IMR-90 (cell line): Measurements from ENCODE around the gene PIEZO2. TPM values are rescaled to one million over a fixed set of nuclear protein-coding genes. Genes with fewer than 3 reads are reported as not detected.

ENCODE experiments used
- ATAC-seq: fragments of 200-7000 bp; cut with Tn5 transposase; 2 replicates; pipeline ENCODE4 v1.9.1; 2020; ENCODE audit warnings: low read depth, mild to moderate bottlenecking, moderate library complexity
- BruUV-seq: library from RNA; stranded (reverse); fragments of 400-500 nt; replicated peaks from 2 replicates; lab custom pipeline; 2021; lab: Mats Ljungman, UMichigan
- CTCF ChIA-PET: fragments of 300-600 bp; formaldehyde crosslinking; extraction: SDS; loops from one replicate; lab custom pipeline; 2021; ENCODE audit warnings: antibody characterized with exemption; lab: Yijun Ruan, JAX
- POLR2A ChIA-PET: fragments of 300-600 bp; sonication (Branson Sonifier 250); formaldehyde crosslinking; loops from one replicate; lab custom pipeline; 2022; ENCODE audit warnings: antibody characterized with exemption; ENCODE audit not compliant: unreplicated experiment; lab: Charles Lee
- DNase-seq: peaks from one replicate; pipeline ENCODE4 v3.0.0; 2013
- H2AFZ ChIP-seq: replicated peaks from 2 replicates; pipeline ENCODE3; 2013; ENCODE audit warnings: low read length, mild to moderate bottlenecking; ENCODE audit not compliant: poor library complexity
- H2AK5ac ChIP-seq: 2 replicates; pipeline ENCODE4 v1.6.1; 2013; ENCODE audit warnings: low read depth, low read length, inconsistent platforms
- H2AK9ac ChIP-seq: replicated peaks from 2 replicates; pipeline ENCODE3; 2013; ENCODE audit warnings: mild to moderate bottlenecking, low read depth, low read length, moderate library complexity; ENCODE audit not compliant: poor library complexity
- H2BK120ac ChIP-seq: 2 replicates; pipeline ENCODE4 v1.6.1; 2013; ENCODE audit warnings: low read depth, low read length, inconsistent platforms
- H2BK15ac ChIP-seq: 3 replicates; pipeline ENCODE4 v1.6.1; 2013; ENCODE audit warnings: low read depth, low read length, inconsistent platforms
- H2BK20ac ChIP-seq: 2 replicates; pipeline ENCODE4 v1.6.1; 2013; ENCODE audit warnings: low read depth, mild to moderate bottlenecking, inconsistent platforms, low read length, moderate library complexity
- H2BK5ac ChIP-seq: 2 replicates; pipeline ENCODE4 v1.6.1; 2013; ENCODE audit warnings: mild to moderate bottlenecking, low read depth, low read length, inconsistent platforms; ENCODE audit not compliant: poor library complexity, severe bottlenecking
- H3K14ac ChIP-seq: replicated peaks from 2 replicates; pipeline ENCODE4 v1.6.1; 2013; ENCODE audit warnings: low read depth, low read length, inconsistent platforms
- H3K18ac ChIP-seq: 2 replicates; pipeline ENCODE4 v1.6.1; 2013; ENCODE audit warnings: low read depth, low read length, control low read depth
- H3K23ac ChIP-seq: 2 replicates; pipeline ENCODE4 v1.6.1; 2013; ENCODE audit warnings: low read depth, low read length, inconsistent platforms
- H3K27ac ChIP-seq: 2 replicates; pipeline ENCODE4 v1.5.1; 2013; ENCODE audit warnings: mild to moderate bottlenecking, control low read depth, low read length; ENCODE audit not compliant: insufficient read depth
- H3K27me3 ChIP-seq: 2 replicates; pipeline ENCODE4 v1.6.1; 2013; ENCODE audit warnings: low read length; ENCODE audit not compliant: control insufficient read depth, insufficient read depth
- H3K36me3 ChIP-seq: 2 replicates; pipeline ENCODE4 v1.6.1; 2013; ENCODE audit warnings: low read length, mixed read lengths; ENCODE audit not compliant: control insufficient read depth, insufficient read depth
- H3K4ac ChIP-seq: 2 replicates; pipeline ENCODE4 v1.6.1; 2013; ENCODE audit warnings: low read depth, low read length, inconsistent platforms
- H3K4me1 ChIP-seq: 2 replicates; pipeline ENCODE4 v1.6.1; 2013; ENCODE audit warnings: low read length, mixed read lengths; ENCODE audit not compliant: control insufficient read depth, insufficient read depth
- H3K4me2 ChIP-seq: 2 replicates; pipeline ENCODE4 v1.6.1; 2013; ENCODE audit warnings: low read depth, mild to moderate bottlenecking, control low read depth, low read length, moderate library complexity
- H3K4me3 ChIP-seq: 2 replicates; pipeline ENCODE4 v1.5.1; 2013; ENCODE audit warnings: low read depth, mild to moderate bottlenecking, control low read depth, low read length, moderate library complexity; ENCODE audit not compliant: insufficient read depth
- H3K56ac ChIP-seq: 2 replicates; pipeline ENCODE4 v1.6.1; 2013; ENCODE audit warnings: low read length, inconsistent platforms; ENCODE audit not compliant: insufficient read depth; ENCODE audit errors: extremely low read depth
- H3K79me1 ChIP-seq, 2 experiments: 2 replicates each; pipeline ENCODE4 v1.6.1; 2013; ENCODE audit warnings: low read length in 2 of 2, inconsistent platforms in 1 of 2, low read depth in 1 of 2
- H3K9ac ChIP-seq: 2 replicates; pipeline ENCODE4 v1.6.1; 2013; ENCODE audit warnings: low read depth, low read length, control low read depth
- H3K9me1 ChIP-seq: 2 replicates; pipeline ENCODE4 v1.6.1; 2013; ENCODE audit warnings: low read length, inconsistent platforms; ENCODE audit not compliant: insufficient read depth
- H3K9me3 ChIP-seq: 2 replicates; pipeline ENCODE4 v1.6.1; 2013; ENCODE audit warnings: low read length; ENCODE audit not compliant: control insufficient read depth, insufficient read depth
- H4K20me1 ChIP-seq: 2 replicates; pipeline ENCODE4 v1.6.1; 2013; ENCODE audit warnings: low read length, inconsistent platforms; ENCODE audit not compliant: insufficient read depth
- H4K5ac ChIP-seq: 2 replicates; pipeline ENCODE4 v1.6.1; 2013; ENCODE audit warnings: mild to moderate bottlenecking, low read depth, low read length, control low read depth
- H4K8ac ChIP-seq, 2 experiments: 2 replicates each; pipeline ENCODE4 v1.6.1; 2013; ENCODE audit warnings: low read depth in 2 of 2, low read length in 2 of 2, control low read depth in 1 of 2, inconsistent platforms in 1 of 2
- H4K91ac ChIP-seq: 2 replicates; pipeline ENCODE4 v1.6.1; 2013; ENCODE audit warnings: low read depth, low read length, inconsistent platforms; ENCODE audit not compliant: insufficient read depth
- BHLHE40 ChIP-seq: fragments of 150-350 bp; IDR thresholded peaks from 2 replicates; pipeline ENCODE4 v1.6.1; 2016; ENCODE audit warnings: mild to moderate bottlenecking, low read depth, low read length
- CEBPB ChIP-seq: IDR thresholded peaks from 2 replicates; pipeline ENCODE4 v1.6.1; 2012; ENCODE audit warnings: low read depth, low read length, improper control_type of control experiment
- CHD1 ChIP-seq: IDR thresholded peaks from 2 replicates; pipeline ENCODE4 v1.6.1; 2012; ENCODE audit warnings: low read depth, low read length, improper control_type of control experiment
- CTCF ChIP-seq: conservative IDR thresholded peaks from 2 replicates; pipeline ENCODE4 v1.5.1; 2012; ENCODE audit warnings: mild to moderate bottlenecking, low read depth, low read length, improper control_type of control experiment
- FOS ChIP-seq: fragments of 150-350 bp; IDR thresholded peaks from 2 replicates; pipeline ENCODE4 v1.6.1; 2016; ENCODE audit warnings: low read depth, low read length
- MAFK ChIP-seq: IDR thresholded peaks from 2 replicates; pipeline ENCODE4 v1.6.1; 2012; ENCODE audit warnings: low read depth, low read length, improper control_type of control experiment
- MAZ ChIP-seq: IDR thresholded peaks from 2 replicates; pipeline ENCODE4 v1.6.1; 2012; ENCODE audit warnings: low read depth, mild to moderate bottlenecking, low read length, improper control_type of control experiment, moderate library complexity, borderline replicate concordance
- MXI1 ChIP-seq: IDR thresholded peaks from 2 replicates; pipeline ENCODE4 v1.6.1; 2012; ENCODE audit warnings: low read depth, mild to moderate bottlenecking, low read length, moderate library complexity, borderline replicate concordance
- NFE2L2 ChIP-seq: fragments of 150-350 bp; IDR thresholded peaks from 2 replicates; pipeline ENCODE4 v1.6.1; 2016; ENCODE audit warnings: low read depth, mild to moderate bottlenecking, low read length
- POLR2A ChIP-seq: IDR thresholded peaks from 2 replicates; pipeline ENCODE4 v1.6.1; 2012; ENCODE audit warnings: mild to moderate bottlenecking, low read depth, low read length
- RAD21 ChIP-seq: IDR thresholded peaks from 2 replicates; pipeline ENCODE4 v1.6.1; 2012; ENCODE audit warnings: low read length, improper control_type of control experiment
- RCOR1 ChIP-seq: IDR thresholded peaks from 2 replicates; pipeline ENCODE4 v1.6.1; 2012; ENCODE audit warnings: mild to moderate bottlenecking, low read length, improper control_type of control experiment; ENCODE audit not compliant: insufficient replicate concordance
- RFX5 ChIP-seq: IDR thresholded peaks from 2 replicates; pipeline ENCODE4 v1.8.0; 2012; ENCODE audit warnings: low read depth, mild to moderate bottlenecking, low read length, moderate library complexity
- SMC3 ChIP-seq: fragments of 150-350 bp; IDR thresholded peaks from 2 replicates; pipeline ENCODE4 v1.6.1; 2016; ENCODE audit warnings: low read depth, mild to moderate bottlenecking, antibody characterized with exemption, low read length, moderate library complexity
- WGBS, 2 experiments: methylation state at CpG; one replicate each; pipeline versions ENCODE4 v1.1.5 to v1.1.7; 2013; ENCODE audit warnings: missing lambda C conversion rate in 2 of 2; ENCODE audit not compliant: insufficient read length in 1 of 2; ENCODE audit errors: extremely low coverage in 2 of 2; 5-methylcytosine and 5-hydroxymethylcytosine counted together
- dilution Hi-C: fragments of 300-500 bp; cut with HindIII; formaldehyde crosslinking; loops from one replicate; pipeline ENCODE4 v1.14.3; 2018; ENCODE audit warnings: low sequenced_read_pairs; ENCODE audit not compliant: unreplicated experiment
- in situ Hi-C: fragments of 300-500 bp; cut with MboI; formaldehyde crosslinking; loops from 3 replicates; pipeline ENCODE4 v1.14.3; 2019; ENCODE audit warnings: low sequenced_read_pairs, inconsistent platforms, mixed read lengths
- intact Hi-C: fragments of 100-400 bp; cut with micrococcal nuclease; formaldehyde crosslinking; loops from 2 replicates; pipeline ENCODE4 v1.10.0; 2022
- polyA plus RNA-seq, 3 experiments: library from polyadenylated mRNA; depleted of rRNA; stranded (reverse); fragments of >200 nt; gene quantifications; 2 replicates each; pipeline ENCODE4 v1.2.3, GENCODE V29; 2012; ENCODE audit warnings: low replicate concordance in 1 of 3
- total RNA-seq: library from RNA; depleted of rRNA; stranded (reverse); fragments of >200 nt; gene quantifications from 2 replicates; pipeline ENCODE4 v1.2.3, GENCODE V29; 2012
- TF ChIP-seq, protein P1 (sequence below): fragments of 150-350 bp; IDR thresholded peaks from 2 replicates; pipeline ENCODE4 v1.6.1; 2016; ENCODE audit warnings: low read depth, mild to moderate bottlenecking, low read length, moderate library complexity, borderline replicate concordance
- TF ChIP-seq, protein P2 (sequence below): fragments of 150-350 bp; IDR thresholded peaks from 2 replicates; pipeline ENCODE4 v1.6.1; 2017; ENCODE audit warnings: mild to moderate bottlenecking, antibody characterized with exemption, low read length, low read depth

The PIEZO2 gene
- total and polyA plus RNA-seq, 2 of the 4 experiments (the other 2 are of a cell fraction), result 2.4 to 4.1 TPM

DNA sequence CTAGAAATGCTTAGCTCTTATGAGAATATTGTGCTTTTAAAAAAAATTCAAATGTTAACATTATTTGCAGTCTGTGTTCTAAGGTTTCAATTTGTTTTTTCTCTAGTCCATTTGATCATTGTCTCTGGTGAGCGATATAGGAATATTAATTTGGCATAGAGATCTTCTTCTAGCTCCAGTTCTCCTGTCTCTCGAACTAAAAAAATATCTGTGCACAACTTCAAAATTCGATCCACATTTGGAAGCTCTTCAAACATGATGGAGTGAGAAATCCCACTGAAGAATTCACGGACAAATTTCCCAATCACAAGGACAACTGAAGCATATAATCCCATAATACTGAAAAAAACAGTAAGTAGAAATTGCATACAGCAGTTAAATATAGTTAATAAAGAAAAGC lies 477.9 kb downstream of the PIEZO2 start:
- Histone ChIP-seq H3K23ac (no peak overlapping the region), H3K4me1 (no peaks in the 10 kb centered on the region), H3K18ac (no peak overlapping the region), H3K56ac (no peak overlapping the region), H2BK20ac (no peak overlapping the region), H4K91ac (no peak overlapping the region), H3K9me3 (no peaks in the 10 kb centered on the region), H3K27ac (no peak overlapping the region), H4K5ac (no peak overlapping the region), H3K79me1 (no peaks in the 10 kb centered on the region), H2BK120ac (no peak overlapping the region), H2AK9ac (no peak overlapping the region), H3K4me2 (no peak overlapping the region), H3K9ac (no peak overlapping the region), H2BK15ac (no peak overlapping the region), H3K4me3 (no peak overlapping the region), H3K36me3 (no peaks in the 10 kb centered on the region), H2BK5ac (no peak overlapping the region), H4K8ac (no peak overlapping the region), H3K9me1 (no peaks in the 10 kb centered on the region), H4K20me1 (no peaks in the 10 kb centered on the region), H3K14ac (no peak overlapping the region), H2AK5ac (no peak overlapping the region), H3K27me3 (peaks cover 2% of the 10 kb centered on the region), H2AFZ (no peak overlapping the region), H3K4ac (no peak overlapping the region)
- TF ChIP-seq MAFK, result no peak
- TF ChIP-seq, protein P1, sequence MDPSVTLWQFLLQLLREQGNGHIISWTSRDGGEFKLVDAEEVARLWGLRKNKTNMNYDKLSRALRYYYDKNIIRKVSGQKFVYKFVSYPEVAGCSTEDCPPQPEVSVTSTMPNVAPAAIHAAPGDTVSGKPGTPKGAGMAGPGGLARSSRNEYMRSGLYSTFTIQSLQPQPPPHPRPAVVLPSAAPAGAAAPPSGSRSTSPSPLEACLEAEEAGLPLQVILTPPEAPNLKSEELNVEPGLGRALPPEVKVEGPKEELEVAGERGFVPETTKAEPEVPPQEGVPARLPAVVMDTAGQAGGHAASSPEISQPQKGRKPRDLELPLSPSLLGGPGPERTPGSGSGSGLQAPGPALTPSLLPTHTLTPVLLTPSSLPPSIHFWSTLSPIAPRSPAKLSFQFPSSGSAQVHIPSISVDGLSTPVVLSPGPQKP, result no peak
- TF ChIP-seq, protein P2, sequence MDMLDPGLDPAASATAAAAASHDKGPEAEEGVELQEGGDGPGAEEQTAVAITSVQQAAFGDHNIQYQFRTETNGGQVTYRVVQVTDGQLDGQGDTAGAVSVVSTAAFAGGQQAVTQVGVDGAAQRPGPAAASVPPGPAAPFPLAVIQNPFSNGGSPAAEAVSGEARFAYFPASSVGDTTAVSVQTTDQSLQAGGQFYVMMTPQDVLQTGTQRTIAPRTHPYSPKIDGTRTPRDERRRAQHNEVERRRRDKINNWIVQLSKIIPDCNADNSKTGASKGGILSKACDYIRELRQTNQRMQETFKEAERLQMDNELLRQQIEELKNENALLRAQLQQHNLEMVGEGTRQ, result no peak
- no peak for TF ChIP-seq CEBPB
- no peak for TF ChIP-seq BHLHE40
- TF ChIP-seq FOS, result no peak
- TF ChIP-seq SMC3, result no peak
- no peak for TF ChIP-seq CTCF
- TF ChIP-seq MAZ, result no peak
- TF ChIP-seq RAD21, result no peak
- no peak for TF ChIP-seq RCOR1
- TF ChIP-seq MXI1, result no peak
- no peak for TF ChIP-seq CHD1
- TF ChIP-seq RFX5, result no peak
- no peak for TF ChIP-seq NFE2L2
- no peak for TF ChIP-seq POLR2A
- WGBS, 2 experiments, result no CpG with 5 or more reads among the region's 4 CpGs
- BruUV-seq, result no TSS peak
- no peak for ATAC-seq
- DNase-seq, result no peak
- ChIA-PET POLR2A (no interaction called here), CTCF (no interaction called here)
- dilution Hi-C loops (no loop called here), in situ Hi-C loops (no loop called here), intact Hi-C loops (no loop called here)
